ENCODE measurements around the gene LMCD1.

- TF ChIP-seq CTCF (conservative IDR thresholded peaks at IDR 0.05 in 1 of 2, IDR thresholded peaks at IDR 0.05 in 1 of 2; ENCODE audit: low read depth in 1 of 2, low read length in 2 of 2): no peak
- no peak for TF ChIP-seq EZH2 (IDR thresholded peaks at IDR 0.05; ENCODE audit: low read length, missing control alignments)
Observed at GRCh38 chr3:8485943-8486342, 15.7 kb upstream of the LMCD1 start.
